Mucosa of descending colon (tissue), 3 donors: ENCODE measurements around the gene ZBTB20. TPM values are rescaled to one million over a fixed set of nuclear protein-coding genes. Genes with fewer than 3 reads are reported as not detected.

Experiments
- ATAC-seq: fragments of 200-7000 bp; cut with Tn5 transposase; one replicate; pipeline ENCODE4 v1.9.1; 2020; ENCODE audit warnings: mild to moderate bottlenecking, moderate library complexity
- DNase-seq, 3 donors: peaks; one replicate each; pipeline ENCODE4 v3.0.0-alpha.2; 2020
- H3K36me3 ChIP-seq: fragments of 200-600 bp; one replicate; pipeline ENCODE4 v1.8.0; 2021; ENCODE audit warnings: low read depth, mild to moderate bottlenecking
- H3K4me1 ChIP-seq: fragments of 200-600 bp; one replicate; pipeline ENCODE4 v1.8.0; 2021; ENCODE audit warnings: low read depth, mild to moderate bottlenecking
- H3K4me3 ChIP-seq: fragments of 200-600 bp; one replicate; pipeline ENCODE4 v1.8.0; 2021; ENCODE audit warnings: mild to moderate bottlenecking
- H3K9me3 ChIP-seq: fragments of 200-600 bp; one replicate; pipeline ENCODE4 v1.8.0; 2021; ENCODE audit warnings: mild to moderate bottlenecking
- intact Hi-C, 2 donors: fragments of 100-400 bp; cut with DNase I in 1 of 2; cut with micrococcal nuclease in 1 of 2; formaldehyde crosslinking; loops; one replicate each; pipeline versions ENCODE4 v1.11.0 to v1.11.1; 2022; cut with DNase I, micrococcal nuclease
- total RNA-seq, 3 donors: library from RNA; stranded (reverse); fragmentation: NEBNext Ultra II Directional in 2 of 3; extraction: Animal tissue kit (Norgen Biotek cat#: 25700) in 2 of 3; gene quantifications; one replicate each; pipeline versions ENCODE4 v1.2.1 to v1.2.4, GENCODE V29; 2021 to 2023
- TF ChIP-seq, protein P1 (sequence below): fragments of 200-600 bp; IDR thresholded peaks from one replicate; pipeline ENCODE4 v1.8.0; 2022; ENCODE audit warnings: antibody characterized with exemption, mild to moderate bottlenecking
- donor health status: DM: no; HTN: no; CAD: no; lungs with moderate emphysema.
- donor health status: DM: no; HTN: no; CAD: no.
- donor health status: DM: no; HTN: yes; CAD: no.

ZBTB20 gene
- total RNA-seq, 3 donors from 2014 or later = 30.6 to 85.6 (median 37.3) TPM

- intact Hi-C loops = no loop called here
- DNase-seq (peak in 2 of 3 donors; percentile 20 to 43), ATAC-seq (no peak)
- Histone ChIP-seq H3K4me1 (no peaks in the 10 kb centered on the region), H3K9me3 (no peaks in the 10 kb centered on the region), H3K4me3 (no peak overlapping the region), H3K36me3 (no peaks in the 10 kb centered on the region)
- TF ChIP-seq, protein P1, sequence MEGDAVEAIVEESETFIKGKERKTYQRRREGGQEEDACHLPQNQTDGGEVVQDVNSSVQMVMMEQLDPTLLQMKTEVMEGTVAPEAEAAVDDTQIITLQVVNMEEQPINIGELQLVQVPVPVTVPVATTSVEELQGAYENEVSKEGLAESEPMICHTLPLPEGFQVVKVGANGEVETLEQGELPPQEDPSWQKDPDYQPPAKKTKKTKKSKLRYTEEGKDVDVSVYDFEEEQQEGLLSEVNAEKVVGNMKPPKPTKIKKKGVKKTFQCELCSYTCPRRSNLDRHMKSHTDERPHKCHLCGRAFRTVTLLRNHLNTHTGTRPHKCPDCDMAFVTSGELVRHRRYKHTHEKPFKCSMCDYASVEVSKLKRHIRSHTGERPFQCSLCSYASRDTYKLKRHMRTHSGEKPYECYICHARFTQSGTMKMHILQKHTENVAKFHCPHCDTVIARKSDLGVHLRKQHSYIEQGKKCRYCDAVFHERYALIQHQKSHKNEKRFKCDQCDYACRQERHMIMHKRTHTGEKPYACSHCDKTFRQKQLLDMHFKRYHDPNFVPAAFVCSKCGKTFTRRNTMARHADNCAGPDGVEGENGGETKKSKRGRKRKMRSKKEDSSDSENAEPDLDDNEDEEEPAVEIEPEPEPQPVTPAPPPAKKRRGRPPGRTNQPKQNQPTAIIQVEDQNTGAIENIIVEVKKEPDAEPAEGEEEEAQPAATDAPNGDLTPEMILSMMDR = no peak
These were observed 808.3 kb downstream of the ZBTB20 start for GRCh38 chr3:114338651-114339357.

DNA sequence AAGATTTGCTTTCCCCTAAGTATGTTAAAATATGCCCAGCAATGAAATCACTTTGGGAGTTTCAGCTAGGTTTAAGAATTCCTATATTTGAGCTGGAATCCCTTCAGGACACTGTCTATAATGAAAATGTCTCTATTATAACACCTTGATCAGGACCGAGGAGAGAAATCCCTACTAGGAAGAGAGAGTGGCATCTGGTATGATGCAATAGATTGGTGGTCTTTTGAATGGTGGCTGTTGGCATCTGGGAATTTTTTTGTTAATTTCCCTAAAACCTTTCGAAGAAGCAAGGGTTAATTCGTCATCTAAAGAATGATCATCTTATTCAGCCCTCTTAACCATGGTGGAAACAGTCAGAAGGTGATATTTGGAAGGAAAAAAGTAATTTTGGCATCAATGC lies 810.2 kb downstream of the ZBTB20 start:
- H3K4me1 ChIP-seq = no peaks in the 10 kb centered on the region
- no peaks in the 10 kb centered on the region for H3K9me3 ChIP-seq
- no peaks in the 10 kb centered on the region for H3K36me3 ChIP-seq
- ATAC-seq (no peak), DNase-seq (no peak)
- intact Hi-C loops = no loop called here
- TF ChIP-seq, protein P1 = no peak
- H3K4me3 ChIP-seq = no peak overlapping the region

GRCh38 chr3:114336122-114336697 lies 810.9 kb downstream of the ZBTB20 start:
- Histone ChIP-seq H3K9me3 (no peaks in the 10 kb centered on the region), H3K4me3 (no peak overlapping the region), H3K4me1 (no peaks in the 10 kb centered on the region), H3K36me3 (no peaks in the 10 kb centered on the region)
- no peak for ATAC-seq
- intact Hi-C loops = no loop called here
- DNase-seq = no peak
- TF ChIP-seq, protein P1 = no peak

DNA sequence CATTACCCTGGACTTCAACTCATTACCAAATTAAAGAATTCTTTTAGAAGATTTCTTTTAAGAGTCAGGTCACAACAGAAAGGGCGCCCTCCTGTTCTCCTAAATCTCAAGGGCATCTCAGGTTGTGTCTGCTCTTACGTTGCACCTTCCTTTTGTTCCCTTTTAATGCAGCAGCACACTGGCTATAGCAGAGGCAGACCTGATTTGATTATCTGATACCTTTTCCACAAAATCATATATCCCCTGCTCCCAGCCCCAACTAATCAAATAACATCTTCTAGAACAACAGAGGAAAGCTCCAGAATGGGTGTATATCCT lies 813.2 kb downstream of the ZBTB20 start:
- Histone ChIP-seq H3K9me3 (no peaks in the 10 kb centered on the region), H3K36me3 (no peaks in the 10 kb centered on the region), H3K4me1 (no peaks in the 10 kb centered on the region), H3K4me3 (no peak overlapping the region)
- intact Hi-C loops = no loop called here
- TF ChIP-seq, protein P1 = no peak
- DNase-seq (no peak), ATAC-seq (no peak)

DNA sequence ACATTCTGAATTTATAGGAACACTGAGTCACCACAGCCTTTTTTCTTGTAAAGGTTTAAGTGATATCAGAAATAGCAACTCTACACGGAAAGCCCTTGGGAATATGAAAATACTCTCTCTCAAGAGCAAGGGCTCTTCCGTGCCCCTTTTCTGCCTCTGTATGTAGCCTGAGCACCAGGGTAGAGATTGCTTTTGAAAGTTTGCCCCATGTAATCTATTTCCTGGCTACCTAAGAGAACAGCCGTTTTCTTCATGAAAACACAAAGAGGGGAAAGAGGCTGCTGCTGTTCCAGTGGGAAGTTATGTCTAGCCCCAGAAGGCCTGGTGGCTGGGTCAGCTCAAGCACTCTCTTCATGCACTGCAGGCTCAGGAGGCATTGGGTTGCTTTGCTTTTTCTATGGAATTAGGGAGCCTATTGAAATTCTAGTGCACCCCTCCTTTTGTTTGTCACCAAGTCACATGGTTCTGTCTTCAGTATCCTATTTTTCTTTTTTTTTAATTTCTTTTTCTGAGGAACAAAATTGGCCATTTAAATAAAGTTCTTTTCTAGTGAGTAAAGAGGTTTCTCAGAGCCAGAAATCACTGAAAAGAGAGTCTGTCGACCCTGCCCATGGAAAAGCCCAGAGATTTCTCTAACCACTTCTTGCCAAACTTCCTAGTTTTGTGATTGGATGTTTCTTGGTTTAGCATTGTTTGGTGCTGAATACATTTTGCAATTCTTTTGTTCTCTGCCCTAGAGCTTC lies 813.7 kb downstream of the ZBTB20 start:
- Histone ChIP-seq H3K36me3 (no peaks in the 10 kb centered on the region), H3K4me3 (no peak overlapping the region), H3K4me1 (no peaks in the 10 kb centered on the region), H3K9me3 (no peaks in the 10 kb centered on the region)
- DNase-seq (no peak), ATAC-seq (no peak)
- TF ChIP-seq, protein P1 = no peak
- intact Hi-C loops = no loop called here
